ENCODE data around the gene FMNL1. TPM values are rescaled to one million over a fixed set of nuclear protein-coding genes. Genes with fewer than 3 reads are reported as not detected.

Gene FMNL1
- total RNA-seq, 2 donors from 2014 or later = 4.0 to 5.2 TPM

DNA sequence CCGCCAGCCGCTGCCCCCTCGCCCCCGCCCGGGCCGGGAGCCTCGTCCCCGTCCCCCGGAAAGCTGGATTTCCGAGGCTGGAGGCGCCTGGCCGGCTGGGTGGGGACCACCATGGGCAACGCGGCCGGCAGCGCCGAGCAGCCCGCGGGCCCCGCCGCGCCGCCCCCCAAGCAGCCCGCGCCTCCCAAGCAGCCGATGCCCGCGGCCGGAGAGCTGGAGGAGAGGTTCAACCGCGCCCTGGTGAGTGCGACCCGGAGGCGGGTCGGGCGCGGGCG, 266 bp downstream of the FMNL1 start:
- no peak for ATAC-seq
- H3K4me3 ChIP-seq = peak overlapping the region in 1 of 2 donors; percentile 45

GRCh38 chr17:45222289-45222995, 757 bp downstream of the FMNL1 start:
- DNase-seq (no peak), ATAC-seq (no peak)
- no peaks in the 10 kb centered on the region for H3K36me3 ChIP-seq (replicated peaks in 1 of 2; ENCODE audit: insufficient read depth in 1 of 2, low read depth in 2 of 2)
- H3K9me3 ChIP-seq = no peaks in the 10 kb centered on the region
- H3K27me3 ChIP-seq = peaks cover 0 to 5% of the 10 kb centered on the region in 2 donors
- intact Hi-C loops (cut with DNase I) = loop anchor here (5.0 kb wide), 1 partner anchor 165 kb away; no protein-coding TSS in a partner anchor
- H3K4me3 ChIP-seq = peak overlapping the region in 1 of 2 donors; percentile 45
- 19 to 48% methylated on average over 10 to 31 of the region's 33 CpGs for WGBS, 2 donors
- H3K4me1 ChIP-seq = peaks cover 17% of the 10 kb centered on the region
- TF ChIP-seq, protein P1, sequence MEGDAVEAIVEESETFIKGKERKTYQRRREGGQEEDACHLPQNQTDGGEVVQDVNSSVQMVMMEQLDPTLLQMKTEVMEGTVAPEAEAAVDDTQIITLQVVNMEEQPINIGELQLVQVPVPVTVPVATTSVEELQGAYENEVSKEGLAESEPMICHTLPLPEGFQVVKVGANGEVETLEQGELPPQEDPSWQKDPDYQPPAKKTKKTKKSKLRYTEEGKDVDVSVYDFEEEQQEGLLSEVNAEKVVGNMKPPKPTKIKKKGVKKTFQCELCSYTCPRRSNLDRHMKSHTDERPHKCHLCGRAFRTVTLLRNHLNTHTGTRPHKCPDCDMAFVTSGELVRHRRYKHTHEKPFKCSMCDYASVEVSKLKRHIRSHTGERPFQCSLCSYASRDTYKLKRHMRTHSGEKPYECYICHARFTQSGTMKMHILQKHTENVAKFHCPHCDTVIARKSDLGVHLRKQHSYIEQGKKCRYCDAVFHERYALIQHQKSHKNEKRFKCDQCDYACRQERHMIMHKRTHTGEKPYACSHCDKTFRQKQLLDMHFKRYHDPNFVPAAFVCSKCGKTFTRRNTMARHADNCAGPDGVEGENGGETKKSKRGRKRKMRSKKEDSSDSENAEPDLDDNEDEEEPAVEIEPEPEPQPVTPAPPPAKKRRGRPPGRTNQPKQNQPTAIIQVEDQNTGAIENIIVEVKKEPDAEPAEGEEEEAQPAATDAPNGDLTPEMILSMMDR (IDR thresholded peaks at IDR 0.05) = no peak
- TF ChIP-seq POLR2A (IDR thresholded peaks at IDR 0.05) = no peak
- peak overlapping the region in 1 of 4 donors; percentile 51 for H3K27ac ChIP-seq

More for the DNA sequence above, 266 bp downstream of the FMNL1 start:
- TF ChIP-seq POLR2A (IDR thresholded peaks at IDR 0.05) = no peak
- TF ChIP-seq, protein P1 (IDR thresholded peaks at IDR 0.05) = no peak
- no peaks in the 10 kb centered on the region for H3K36me3 ChIP-seq (replicated peaks in 1 of 2; ENCODE audit: insufficient read depth in 1 of 2, low read depth in 2 of 2)
- no peak for DNase-seq
- peaks cover 17% of the 10 kb centered on the region for H3K4me1 ChIP-seq
- H3K9me3 ChIP-seq = no peaks in the 10 kb centered on the region
- WGBS, 2 donors = 0% methylated on average over 21 of the region's 38 CpGs; no CpG with 5 or more reads in 1 of the 2 donors
- peak overlapping the region in 1 of 4 donors; percentile 51 for H3K27ac ChIP-seq
- H3K27me3 ChIP-seq = peaks cover 0 to 5% of the 10 kb centered on the region in 2 donors
- intact Hi-C loops (cut with DNase I) = loop anchor here (5.0 kb wide), 1 partner anchor 165 kb away; no protein-coding TSS in a partner anchor

- intact Hi-C loops (cut with DNase I) = loop anchor here (5.0 kb wide), 1 partner anchor 164 kb away; no protein-coding TSS in a partner anchor
- WGBS, 2 donors = 61 to 67% methylated on average over 6 to 8 of the region's 8 CpGs
- peaks cover 0 to 5% of the 10 kb centered on the region in 2 donors for H3K27me3 ChIP-seq
- H3K27ac ChIP-seq = peak overlapping the region in 1 of 4 donors; percentile 51
- H3K9me3 ChIP-seq = no peaks in the 10 kb centered on the region
- DNase-seq = no peak
- no peak for ATAC-seq
- no peak overlapping the region for H3K4me3 ChIP-seq
- TF ChIP-seq POLR2A (IDR thresholded peaks at IDR 0.05) = no peak
- TF ChIP-seq, protein P1 (IDR thresholded peaks at IDR 0.05) = no peak
- no peaks in the 10 kb centered on the region for H3K36me3 ChIP-seq (replicated peaks in 1 of 2; ENCODE audit: insufficient read depth in 1 of 2, low read depth in 2 of 2)
- H3K4me1 ChIP-seq = peaks cover 24% of the 10 kb centered on the region
Observed at GRCh38 chr17:45222996-45223538, 1.4 kb downstream of the FMNL1 start.

GRCh38 chr17:45223539-45224528, 2.1 kb downstream of the FMNL1 start:
- H3K9me3 ChIP-seq = no peaks in the 10 kb centered on the region
- ATAC-seq (no peak), DNase-seq (no peak)
- no peak overlapping the region for H3K4me3 ChIP-seq
- 73 to 80% methylated on average over 8 to 12 of the region's 12 CpGs for WGBS, 2 donors
- TF ChIP-seq, protein P1 (IDR thresholded peaks at IDR 0.05) = no peak
- TF ChIP-seq POLR2A (IDR thresholded peaks at IDR 0.05) = no peak
- H3K27ac ChIP-seq = peak overlapping the region in 1 of 4 donors; percentile 30
- H3K27me3 ChIP-seq = peaks cover 0 to 5% of the 10 kb centered on the region in 2 donors
- no peaks in the 10 kb centered on the region for H3K36me3 ChIP-seq (replicated peaks in 1 of 2; ENCODE audit: insufficient read depth in 1 of 2, low read depth in 2 of 2)
- intact Hi-C loops (cut with DNase I) = loop anchor here (5.0 kb wide), 1 partner anchor 163 kb away; no protein-coding TSS in a partner anchor
- H3K4me1 ChIP-seq = peaks cover 31% of the 10 kb centered on the region

Measured in body of pancreas (tissue), 4 donors.